Activated CD8-positive, alpha-beta T cell treated with anti-CD3 and anti-CD28 coated beads for 36 hours (primary cell): ENCODE measurements around the gene TCF4. TPM values are rescaled to one million over a fixed set of nuclear protein-coding genes. Genes with fewer than 3 reads are reported as not detected.

Source experiments
- ATAC-seq: fragments of 200-7000 bp; cut with Tn5 transposase; one replicate; pipeline ENCODE4 v1.10.0; 2021; ENCODE audit warnings: mild to moderate bottlenecking, moderate library complexity
- CTCF ChIA-PET: fragments of 350-600 bp; sonication (Branson Sonifier 250); formaldehyde crosslinking; loops from one replicate; lab custom pipeline; 2021; ENCODE audit warnings: antibody characterized with exemption; lab: Charles Lee
- POLR2A ChIA-PET: fragments of 350-600 bp; sonication (Branson Sonifier 250); formaldehyde crosslinking; loops from one replicate; lab custom pipeline; 2021; ENCODE audit warnings: antibody characterized with exemption; lab: Charles Lee
- DNase-seq: peaks from one replicate; pipeline ENCODE4 v3.0.0-alpha.2; 2020
- H3K27ac Mint-ChIP-seq: one replicate; pipeline ENCODE4 v1.8.0; 2021; ENCODE audit warnings: mild to moderate bottlenecking, mixed read lengths
- H3K27me3 Mint-ChIP-seq: one replicate; pipeline ENCODE4 v1.8.0; 2021; ENCODE audit warnings: mixed read lengths
- H3K36me3 Mint-ChIP-seq: one replicate; pipeline ENCODE4 v1.8.0; 2021; ENCODE audit warnings: low read depth, mixed read lengths
- H3K4me1 Mint-ChIP-seq: one replicate; pipeline ENCODE4 v1.8.0; 2021; ENCODE audit warnings: low read depth, mixed read lengths
- H3K4me3 Mint-ChIP-seq: one replicate; pipeline ENCODE4 v1.8.0; 2021; ENCODE audit warnings: mild to moderate bottlenecking, moderate library complexity, mixed read lengths
- H3K9me3 Mint-ChIP-seq: one replicate; pipeline ENCODE4 v1.8.0; 2021; ENCODE audit warnings: mixed read lengths
- CTCF ChIP-seq: fragments of 200-600 bp; IDR thresholded peaks from one replicate; pipeline ENCODE4 v1.8.0; 2022; ENCODE audit warnings: antibody characterized with exemption, mild to moderate bottlenecking
- intact Hi-C: fragments of 100-400 bp; cut with micrococcal nuclease; formaldehyde crosslinking; loops from one replicate; pipeline ENCODE4 v1.10.0; 2022
- total RNA-seq, 2 experiments: library from RNA; stranded (reverse); gene quantifications; one replicate each; pipeline ENCODE4 v1.2.3, GENCODE V29; 2021

Gene TCF4
- total RNA-seq, 2 experiments from 2014 or later: 1.2 to 1.4 TPM

- ChIA-PET CTCF (no interaction called here), POLR2A (no interaction called here)
- Mint-ChIP-seq H3K36me3 (no peaks in the 10 kb centered on the region), H3K27ac (no peak overlapping the region), H3K4me3 (no peak overlapping the region), H3K4me1 (peaks cover 3% of the 10 kb centered on the region), H3K9me3 (no peaks in the 10 kb centered on the region), H3K27me3 (peaks cover 8% of the 10 kb centered on the region)
- intact Hi-C loops: loop anchor here (5.0 to 10.0 kb wide), 2 partner anchors 167 to 1155 kb away; partner anchors contain the start of gene TCF4
- DNase-seq (no peak), ATAC-seq (no peak)
- no peak for TF ChIP-seq CTCF
These were observed 167.9 kb downstream of the TCF4 start for GRCh38 chr18:55419947-55420664.

GRCh38 chr18:55419132-55419946 is 168.7 kb downstream of the TCF4 start:
- no peak for DNase-seq
- peaks cover 3% of the 10 kb centered on the region for H3K4me1 Mint-ChIP-seq
- POLR2A ChIA-PET: no interaction called here
- H3K4me3 Mint-ChIP-seq: no peak overlapping the region
- no peak for ATAC-seq
- intact Hi-C loops: loop anchor here (5.0 to 10.0 kb wide), 2 partner anchors 168 to 1155 kb away; partner anchors contain the start of gene TCF4
- no peak overlapping the region for H3K27ac Mint-ChIP-seq
- no peaks in the 10 kb centered on the region for H3K36me3 Mint-ChIP-seq
- H3K9me3 Mint-ChIP-seq: no peaks in the 10 kb centered on the region
- H3K27me3 Mint-ChIP-seq: peaks cover 8% of the 10 kb centered on the region
- no peak for TF ChIP-seq CTCF
- CTCF ChIA-PET: no interaction called here

GRCh38 chr18:55418439-55418838 is 169.6 kb downstream of the TCF4 start:
- ChIA-PET POLR2A (no interaction called here), CTCF (interaction anchor here (1.5 kb wide), 1 partner anchor 184 kb away, joined by 4 read pairs; no protein-coding TSS in a partner anchor)
- Mint-ChIP-seq H3K27me3 (peaks cover 3% of the 10 kb centered on the region), H3K9me3 (no peaks in the 10 kb centered on the region), H3K36me3 (no peaks in the 10 kb centered on the region), H3K4me3 (no peak overlapping the region), H3K4me1 (peaks cover 3% of the 10 kb centered on the region), H3K27ac (no peak overlapping the region)
- TF ChIP-seq CTCF: no peak
- DNase-seq (no peak), ATAC-seq (no peak)
- intact Hi-C loops: loop anchor here (5.0 to 10.0 kb wide), 2 partner anchors 169 to 1156 kb away; partner anchors contain the start of gene TCF4

GRCh38 chr18:55416791-55417190 is 171.2 kb downstream of the TCF4 start:
- peaks cover 2% of the 10 kb centered on the region for H3K27me3 Mint-ChIP-seq
- ATAC-seq (no peak), DNase-seq (no peak)
- ChIA-PET POLR2A (no interaction called here), CTCF (interaction anchor here (1.2 to 2.0 kb wide), 5 partner anchors 8 to 26 kb away, joined by 3 to 11 read pairs (median 4); no protein-coding TSS in a partner anchor)
- peaks cover 3% of the 10 kb centered on the region for H3K4me1 Mint-ChIP-seq
- no peaks in the 10 kb centered on the region for H3K9me3 Mint-ChIP-seq
- intact Hi-C loops: loop anchor here (5.0 to 10.0 kb wide), 2 partner anchors 171 to 1158 kb away; partner anchors contain the start of gene TCF4
- no peak for TF ChIP-seq CTCF
- H3K36me3 Mint-ChIP-seq: no peaks in the 10 kb centered on the region
- H3K27ac Mint-ChIP-seq: no peak overlapping the region
- no peak overlapping the region for H3K4me3 Mint-ChIP-seq
